Transverse colon (tissue), 4 donors: Measurements from ENCODE around the gene SMPX.

Experiments
- CTCF ChIP-seq, 5 experiments: fragments of 200-600 bp in 3 of 5; fragments of 450-650 bp in 2 of 5; sonication (generic) in 3 of 5; IDR thresholded peaks; 1 replicate in 2 of 5; 2 replicates in 3 of 5; pipeline ENCODE4 v1.5.1; 2016 to 2017; ENCODE audit warnings: antibody characterized with exemption in 5 of 5, inconsistent platforms in 3 of 5, mild to moderate bottlenecking in 2 of 5, moderate library complexity in 1 of 5
- EP300 ChIP-seq: sonication (generic); formaldehyde crosslinking; IDR thresholded peaks from one replicate; pipeline ENCODE4 v1.6.1; 2017; ENCODE audit warnings: antibody characterized with exemption, low read depth
- POLR2A ChIP-seq: fragments of 450-650 bp; IDR thresholded peaks from one replicate; pipeline ENCODE4 v1.6.1; 2016; ENCODE audit warnings: antibody characterized with exemption, mild to moderate bottlenecking, moderate library complexity
- POLR2AphosphoS5 ChIP-seq, 3 donors: sonication (generic); formaldehyde crosslinking; IDR thresholded peaks; one replicate each; pipeline ENCODE4 v1.6.1; 2016; ENCODE audit warnings: antibody characterized with exemption in 3 of 3

- TF ChIP-seq EP300 (no peak), CTCF (IDR thresholded peaks at IDR 0.05) (no peak), POLR2A (no peak), POLR2AphosphoS5 (IDR thresholded peaks at IDR 0.05) (no peak)
Observed at GRCh38 chrX:21747558-21747957, 10.4 kb downstream of the SMPX start.
